GM21447 (cell line): Measurements from ENCODE around the gene RPL9.
"Not testable (repeated sequence)": the region's sequence is repeated elsewhere in the genome, so short reads cannot be mapped to it uniquely, and the experiment has no call there.

ENCODE experiments used
- ATAC-seq: cut with Tn5 transposase; IDR thresholded peaks from one replicate; pipeline ENCODE4 v1.9.1; 2021; ENCODE audit not compliant: unreplicated experiment

The RPL9 gene

GRCh38 chr4:39467464-39467863, 8.7 kb upstream of the RPL9 start:
- no peak for ATAC-seq

DNA sequence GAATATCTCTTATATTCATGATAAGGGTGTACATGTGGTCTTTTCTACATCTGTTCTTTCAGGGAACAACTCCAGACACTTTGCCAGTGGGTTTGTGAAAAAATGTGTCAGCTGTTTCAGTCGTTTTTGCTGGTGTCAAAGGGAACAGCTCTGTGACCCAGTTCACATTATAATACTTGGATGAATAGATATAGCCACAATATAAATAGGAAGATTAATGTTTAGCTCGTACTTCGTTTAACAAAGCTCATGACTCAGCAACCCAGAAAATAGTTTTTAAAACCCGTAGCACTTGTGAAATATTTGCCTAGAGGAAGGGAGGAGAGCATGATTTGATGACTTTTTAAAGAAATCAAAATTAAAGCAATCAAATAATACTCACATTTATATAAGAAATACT, 8.0 kb upstream of the RPL9 start:
- ATAC-seq: no peak

- ATAC-seq: no peak
Observed at GRCh38 chr4:39464886-39465501, 6.3 kb upstream of the RPL9 start.

DNA sequence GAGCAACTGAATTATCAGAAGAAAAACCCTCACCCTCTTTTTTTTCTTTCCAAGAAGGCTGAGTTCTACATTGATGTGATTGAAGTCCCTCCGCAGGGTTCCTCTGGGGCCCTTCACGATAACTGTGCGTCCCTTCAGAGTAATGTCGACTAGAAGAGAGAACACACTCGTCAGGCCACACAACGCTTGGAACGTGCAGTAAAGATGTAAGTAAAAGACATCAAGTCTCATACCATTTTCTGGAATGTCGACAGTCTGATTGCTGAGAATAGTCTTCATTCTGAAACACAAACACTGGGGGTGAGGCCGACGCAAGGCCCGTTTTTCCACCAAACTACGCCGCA, 589 bp downstream of the RPL9 start:
- ATAC-seq: not testable (repeated sequence)

DNA sequence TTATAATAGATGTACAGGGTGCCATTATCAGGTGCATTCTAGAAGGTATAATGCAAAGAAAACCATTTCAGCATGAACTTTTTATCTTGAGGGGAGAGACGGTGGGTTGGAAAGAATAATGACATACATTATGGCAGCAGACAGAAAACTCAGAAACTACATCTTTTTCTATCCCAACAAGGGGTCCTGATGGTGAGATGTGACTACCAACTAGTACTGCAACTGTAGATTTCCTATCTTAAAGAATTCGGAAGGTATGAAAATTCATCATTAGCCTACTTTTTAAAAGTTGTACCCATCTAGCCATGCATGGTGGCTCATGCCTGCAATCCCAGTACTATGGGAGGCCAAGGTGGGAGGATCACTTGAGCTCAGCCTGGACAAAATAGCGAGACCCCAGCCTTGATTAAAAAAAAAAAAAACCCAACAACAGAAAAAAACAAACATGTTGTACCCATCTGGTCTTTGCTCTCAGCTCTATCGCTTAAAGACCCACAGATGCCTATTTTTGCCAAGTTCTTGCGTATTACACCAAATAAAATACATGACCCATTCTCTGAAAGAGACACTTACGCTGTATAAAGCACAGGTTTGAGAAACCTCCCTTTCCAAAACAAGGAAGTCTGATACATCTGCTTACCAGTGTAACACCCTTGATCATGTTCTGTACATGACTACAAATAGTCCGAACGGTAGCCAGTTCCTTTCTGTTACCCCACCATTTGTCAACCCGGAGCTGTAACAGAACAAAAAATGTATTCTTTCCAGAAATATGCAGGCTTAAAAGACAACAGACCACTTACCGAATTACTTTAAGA, 1.6 kb downstream of the RPL9 start:
- no peak for ATAC-seq

- no peak for ATAC-seq
Observed at GRCh38 chr4:39455486-39455885, 3.2 kb downstream of the RPL9 start.

DNA sequence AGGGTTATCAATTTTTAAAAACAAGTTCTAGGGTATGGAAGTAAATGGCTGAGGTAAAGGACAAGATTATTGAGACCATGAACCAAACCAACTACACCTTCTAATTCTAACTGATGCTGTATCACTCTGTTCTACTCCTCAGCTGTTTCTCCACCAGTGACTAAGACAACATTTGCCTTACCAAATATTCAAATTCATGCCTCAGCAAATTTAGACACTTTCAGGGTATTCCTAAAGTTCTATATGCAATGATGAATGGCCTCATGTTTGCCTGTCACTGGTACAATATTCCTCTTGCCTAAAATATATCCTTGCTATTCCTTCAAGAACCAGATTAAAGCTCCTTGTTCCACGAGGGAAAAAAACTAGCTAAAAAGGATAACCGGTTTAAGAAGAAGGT, 5.0 kb downstream of the RPL9 start:
- no peak for ATAC-seq

DNA sequence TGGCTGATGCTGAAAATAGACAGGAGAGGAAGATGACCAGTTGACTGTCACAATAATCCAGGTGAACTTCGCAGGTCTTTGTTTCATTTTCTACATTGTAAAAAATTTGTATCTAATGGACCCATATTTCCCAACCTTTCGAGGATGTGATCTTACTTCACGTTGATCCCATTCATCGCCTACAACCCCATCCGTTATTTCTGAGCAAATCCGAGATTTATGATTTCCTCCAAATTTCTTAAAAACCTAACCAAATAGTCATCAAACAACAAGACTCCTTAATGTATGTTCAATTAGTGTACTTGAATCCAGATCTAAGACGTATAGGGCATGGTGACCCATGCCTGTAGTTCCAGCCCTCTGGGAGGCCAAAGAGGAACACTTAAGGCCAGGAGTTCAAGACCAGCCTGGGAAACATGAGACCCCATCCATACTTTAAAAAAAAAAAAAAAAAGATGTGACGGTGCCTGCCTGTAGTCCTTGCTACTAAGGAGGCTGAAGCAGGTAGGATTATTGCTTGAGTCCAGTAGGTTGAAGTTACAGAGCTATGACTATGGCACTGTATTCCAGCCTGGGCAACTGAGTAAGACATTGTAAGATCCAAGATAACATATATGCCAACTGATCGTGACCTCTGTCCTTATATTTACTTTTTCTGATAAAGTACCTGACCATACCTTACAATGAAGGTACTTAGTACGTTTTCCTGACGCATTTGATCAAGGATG, 5.7 kb downstream of the RPL9 start:
- no peak for ATAC-seq

GRCh38 chr4:39452153-39452859, 6.4 kb downstream of the RPL9 start:
- no peak for ATAC-seq

DNA sequence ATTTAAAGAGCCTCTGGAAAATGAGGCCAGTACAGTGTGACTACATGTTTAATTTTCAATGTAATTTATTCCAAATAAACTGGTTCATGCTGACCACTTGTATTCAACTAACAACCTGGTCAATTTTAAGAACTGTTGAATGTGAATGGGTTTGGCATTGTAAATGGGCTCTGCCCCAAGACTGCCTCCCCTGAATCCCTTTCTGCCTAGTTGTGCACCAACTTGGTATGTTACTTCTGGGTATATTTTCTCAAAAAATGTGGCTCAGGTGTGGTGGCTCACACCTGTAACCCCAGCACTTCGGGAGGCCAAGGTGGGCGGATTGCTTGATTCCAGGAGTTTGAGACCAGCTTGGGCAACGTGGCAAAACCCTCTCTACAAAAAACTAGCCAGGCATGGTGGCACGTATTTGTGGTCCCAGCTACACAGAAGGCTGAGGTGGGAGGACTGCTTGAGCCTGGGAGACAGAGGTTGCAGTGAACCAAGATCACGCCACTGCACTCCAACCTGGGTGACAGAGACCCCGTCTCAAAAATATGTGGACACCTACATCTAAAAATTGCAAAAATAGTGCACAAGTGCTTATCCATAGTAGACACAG, 7.2 kb downstream of the RPL9 start:
- ATAC-seq: no peak

DNA sequence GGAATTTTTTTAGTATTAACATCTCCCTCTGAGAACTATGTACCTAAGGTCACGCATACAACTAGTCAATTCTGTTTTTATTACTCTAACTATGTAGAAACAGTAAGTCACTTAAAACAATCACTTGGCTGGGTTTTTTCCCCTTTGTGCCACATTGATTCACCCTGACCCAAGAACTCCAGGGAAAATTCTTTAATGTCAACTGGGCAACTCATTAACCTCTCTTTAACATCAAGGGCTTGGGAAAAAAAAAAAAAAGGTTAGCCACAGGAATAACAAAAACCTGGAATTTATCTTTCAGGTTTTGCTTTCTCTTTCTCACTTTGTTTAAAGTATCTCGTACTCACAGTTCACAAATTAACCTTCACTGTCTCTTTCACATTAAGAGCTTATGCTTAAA, 8.1 kb downstream of the RPL9 start:
- no peak for ATAC-seq

GRCh38 chr4:39446842-39447573, 11.7 kb downstream of the RPL9 start:
- ATAC-seq: peak; percentile 87

GRCh38 chr4:39446483-39446841, 12.3 kb downstream of the RPL9 start:
- no peak for ATAC-seq

DNA sequence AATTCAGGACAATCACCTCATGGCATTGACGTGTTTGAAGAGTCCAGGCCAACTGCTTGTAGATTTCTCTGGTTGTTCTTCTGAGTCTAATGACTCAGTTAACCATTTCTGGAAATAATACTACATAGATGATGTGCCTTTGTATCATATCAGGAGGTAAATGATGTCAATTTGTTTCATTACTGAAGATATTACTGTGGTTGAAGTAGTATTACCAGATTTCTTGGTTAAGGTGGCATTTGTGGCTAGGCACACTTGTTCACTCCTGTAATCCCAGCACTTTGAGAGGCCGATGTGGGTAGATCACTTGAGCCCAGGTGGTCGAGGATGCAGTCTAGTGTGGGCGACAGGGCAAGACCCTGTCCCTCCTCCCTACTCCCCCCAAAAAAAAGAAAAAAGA, 15.7 kb downstream of the RPL9 start:
- no peak for ATAC-seq

DNA sequence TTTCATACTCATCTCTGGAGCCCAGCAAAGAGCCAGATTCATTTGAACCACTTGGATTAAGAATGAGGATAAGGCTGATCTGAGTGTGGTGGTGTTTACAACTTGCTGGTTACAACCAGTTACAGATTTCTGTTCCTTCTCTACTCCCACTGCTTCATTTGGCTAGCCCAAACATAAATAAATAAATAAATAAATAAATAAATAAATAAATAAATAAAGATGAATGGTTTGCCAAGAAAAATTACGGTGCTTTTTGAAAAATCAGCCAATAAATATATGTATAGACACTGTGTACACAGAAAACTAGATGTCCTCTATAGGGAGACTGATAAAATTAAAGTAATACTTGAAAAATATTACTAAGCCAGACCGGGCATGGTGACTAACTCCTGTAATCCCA, 17.1 kb downstream of the RPL9 start:
- ATAC-seq: no peak

DNA sequence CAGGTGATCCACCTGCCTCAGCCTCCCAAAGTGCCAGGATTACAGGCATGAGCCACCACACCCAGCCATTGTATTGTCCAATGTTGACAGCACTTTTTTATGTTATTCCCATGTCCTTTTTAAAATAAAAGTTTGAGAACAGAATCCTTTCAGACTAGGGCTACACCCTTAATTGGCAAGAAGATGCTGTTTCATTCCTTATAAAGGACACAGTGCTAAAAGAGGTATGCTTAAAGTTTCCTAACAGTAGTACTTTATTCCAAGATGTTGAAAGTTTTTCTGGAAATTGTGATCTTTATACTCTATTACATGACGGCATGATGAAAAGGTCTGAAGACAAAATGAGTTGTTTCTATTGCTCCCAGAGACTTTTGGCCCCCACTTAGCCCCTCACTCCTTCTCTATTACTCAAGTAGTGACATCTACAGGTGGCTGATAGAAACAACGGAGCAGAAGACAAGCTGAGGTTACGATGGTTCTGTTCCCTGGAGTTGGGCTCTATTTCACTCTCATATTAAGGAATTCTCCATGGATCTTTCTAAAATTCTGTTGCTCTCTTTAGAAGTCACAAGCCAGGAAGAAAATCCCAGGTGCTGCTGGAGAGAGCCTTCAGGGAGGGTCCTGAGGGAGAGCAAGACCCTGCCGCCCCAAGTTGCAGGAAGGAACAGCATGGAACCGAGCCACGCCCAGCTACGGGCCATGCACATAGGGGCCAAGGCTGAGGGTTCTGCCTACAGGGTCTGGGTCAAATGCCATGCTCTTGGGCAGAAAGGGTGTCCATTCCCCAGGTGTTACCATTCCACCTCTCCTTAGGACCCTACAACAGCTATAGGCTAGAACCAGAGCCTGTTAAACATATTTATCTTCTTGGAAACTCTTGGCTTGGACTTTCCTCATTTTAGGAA, 22.8 kb downstream of the RPL9 start:
- no peak for ATAC-seq

- ATAC-seq: no peak
Observed at GRCh38 chr4:39433878-39434492, 24.7 kb downstream of the RPL9 start.

DNA sequence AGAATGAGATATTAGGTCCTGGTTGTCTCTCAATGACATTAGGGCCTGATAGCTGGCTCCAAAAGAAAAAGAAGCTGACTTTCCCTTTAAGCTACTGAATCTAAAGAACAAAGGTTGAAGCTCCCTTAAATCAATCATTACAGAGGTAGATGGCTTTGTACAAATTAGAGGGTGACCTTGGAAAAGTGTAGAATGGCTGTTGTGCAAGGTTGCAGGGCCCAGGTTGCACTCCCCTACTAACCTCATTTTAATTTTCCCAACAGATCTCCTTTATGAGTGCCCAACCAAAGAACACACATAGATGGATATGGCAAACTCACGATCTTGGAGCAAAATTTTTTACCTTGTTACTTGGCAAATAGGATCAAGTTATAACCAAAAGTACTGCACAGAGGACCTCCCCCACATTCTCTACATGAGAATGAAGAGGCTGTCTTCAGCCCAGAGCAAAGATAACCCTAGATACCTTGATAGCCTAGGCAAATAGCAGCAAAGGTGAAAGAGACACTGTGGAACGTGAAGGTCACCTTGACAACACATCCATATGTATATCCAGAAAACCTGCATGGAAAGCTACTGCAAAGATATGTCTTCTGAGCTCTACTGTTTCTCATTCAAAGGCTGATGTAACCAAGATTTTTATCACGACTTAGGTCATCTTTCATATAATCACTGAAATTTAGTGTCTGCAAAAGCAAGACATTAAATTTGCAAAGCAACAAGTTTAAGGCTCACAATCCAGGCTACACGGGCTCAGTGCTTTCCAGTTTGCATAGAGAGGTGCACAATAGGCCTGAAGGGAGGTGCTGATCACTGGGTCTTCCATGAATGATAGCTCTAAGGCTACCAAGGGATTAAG, 29.0 kb downstream of the RPL9 start:
- no peak for ATAC-seq
